AG04449 (cell line): ENCODE data around the gene PIP5K1C.
A peak's percentile ranks its signal among the peaks of the same experiment; 100 is the strongest.
"Not testable (repeated sequence)": the region's sequence is repeated elsewhere in the genome, so short reads cannot be mapped to it uniquely, and the experiment has no call there.

Experiments
- CTCF ChIA-PET: fragments of 350-600 bp; formaldehyde crosslinking; extraction: SDS; loops from one replicate; lab custom pipeline; 2021; ENCODE audit warnings: antibody characterized with exemption; lab: Yijun Ruan, JAX
- POLR2A ChIA-PET: fragments of 400-600, 350-600 bp; formaldehyde crosslinking; extraction: SDS; loops from one replicate; lab custom pipeline; 2020; ENCODE audit warnings: antibody characterized with exemption, inconsistent platforms; lab: Yijun Ruan, JAX
- DNase-seq: peaks from one replicate; pipeline ENCODE4 v3.0.0-alpha.2; 2010; ENCODE audit warnings: low read depth, low spot score
- H3K4me3 ChIP-seq: 2 replicates; pipeline ENCODE4 v1.5.1; 2011; ENCODE audit warnings: low read depth, mild to moderate bottlenecking, control low read depth, low read length
- CTCF ChIP-seq: IDR thresholded peaks from one replicate; pipeline ENCODE4 v1.5.1; 2011; ENCODE audit warnings: mild to moderate bottlenecking, moderate library complexity, low read length, control low read depth, inconsistent platforms; ENCODE audit not compliant: insufficient read depth; ENCODE audit errors: missing control alignments

The PIP5K1C gene

GRCh38 chr19:3632098-3632497 is 68.2 kb downstream of the PIP5K1C start:
- no peak overlapping the region for H3K4me3 ChIP-seq
- ChIA-PET CTCF (no interaction called here), POLR2A (no interaction called here)
- DNase-seq: no peak
- no peak for TF ChIP-seq CTCF

GRCh38 chr19:3631053-3631861 is 69.0 kb downstream of the PIP5K1C start:
- no peak for DNase-seq
- no peak overlapping the region for H3K4me3 ChIP-seq
- CTCF ChIA-PET: no interaction called here
- no peak for TF ChIP-seq CTCF
- POLR2A ChIA-PET: no interaction called here

- POLR2A ChIA-PET: interaction anchor here (1.4 kb wide), 1 partner anchor 27 kb away, joined by 3 read pairs; no protein-coding TSS in a partner anchor
Observed at GRCh38 chr19:3628766-3629165, 71.5 kb downstream of the PIP5K1C start.

GRCh38 chr19:3627351-3627723 is 72.9 kb downstream of the PIP5K1C start:
- TF ChIP-seq CTCF: no peak
- POLR2A ChIA-PET: no interaction called here
- H3K4me3 ChIP-seq: peak overlapping the region; percentile 44
- CTCF ChIA-PET: interaction anchor here (0.9 to 1.2 kb wide), 2 partner anchors 9 to 19 kb away, joined by 3 read pairs; no protein-coding TSS in a partner anchor
- no peak for DNase-seq

More at GRCh38 chr19:3628766-3629165, 71.5 kb downstream of the PIP5K1C start:
- CTCF ChIA-PET: interaction anchor here (1.2 to 2.1 kb wide), 2 partner anchors 11 to 27 kb away, joined by 3 to 4 read pairs; no protein-coding TSS in a partner anchor
- H3K4me3 ChIP-seq, DNase-seq: not testable (repeated sequence)

- H3K4me3 ChIP-seq: peak within 1 kb of the TSS; percentile 79
- no peak for TF ChIP-seq CTCF
- POLR2A ChIA-PET: no interaction called here
- CTCF ChIA-PET: interaction anchor here (0.9 kb wide), 1 partner anchor 19 kb away, joined by 3 read pairs; no protein-coding TSS in a partner anchor
- peak; percentile 86 for DNase-seq
Observed at GRCh38 chr19:3626473-3627350, 73.6 kb downstream of the PIP5K1C start, which contains the start of gene CACTIN. Gene CACTIN, minus strand, starts transcription at chr19:3626790. Its CDS starts 28 bp downstream, at chr19:3626762.

- POLR2A ChIA-PET: no interaction called here
- H3K4me3 ChIP-seq: peak overlapping the region; percentile 79
- no peak for DNase-seq
- CTCF ChIA-PET: interaction anchor here (1.3 kb wide), 2 partner anchors 18 to 81 kb away, joined by 3 to 4 read pairs; no protein-coding TSS in a partner anchor
- no peak for TF ChIP-seq CTCF
Observed at GRCh38 chr19:3625996-3626472, 74.2 kb downstream of the PIP5K1C start.
